AG08396 (cell line): ENCODE results near the gene PDZD2.
"Not testable (repeated sequence)": the region's sequence is repeated elsewhere in the genome, so short reads cannot be mapped to it uniquely, and the experiment has no call there.

Experiments
- DNase-seq: peaks from one replicate; pipeline ENCODE4 v3.0.0; 2012; ENCODE audit warnings: low spot score, mixed read lengths

The PDZD2 gene

DNA sequence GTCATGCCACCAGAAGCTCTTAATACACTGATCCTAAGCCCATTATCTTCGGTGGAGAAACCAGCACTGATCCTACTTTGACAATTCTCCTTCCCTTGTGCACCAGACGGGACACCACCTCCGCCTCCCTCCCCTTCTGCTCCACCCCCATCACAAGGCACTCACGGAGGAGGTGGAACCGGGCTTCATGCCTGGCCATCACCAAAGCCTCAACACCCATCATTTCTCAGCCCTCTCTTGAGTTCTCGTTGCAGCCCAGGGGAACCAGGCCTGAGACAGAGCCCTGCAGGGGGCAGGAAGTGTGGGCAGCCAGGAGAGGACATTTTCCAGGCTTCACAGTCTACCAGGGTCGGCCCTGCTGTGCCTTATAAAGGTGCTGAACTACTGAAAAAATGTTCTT, 374.7 kb downstream of the PDZD2 start:
- no peak for DNase-seq

GRCh38 chr5:32014096-32014745, 375.3 kb downstream of the PDZD2 start:
- no peak for DNase-seq

DNA sequence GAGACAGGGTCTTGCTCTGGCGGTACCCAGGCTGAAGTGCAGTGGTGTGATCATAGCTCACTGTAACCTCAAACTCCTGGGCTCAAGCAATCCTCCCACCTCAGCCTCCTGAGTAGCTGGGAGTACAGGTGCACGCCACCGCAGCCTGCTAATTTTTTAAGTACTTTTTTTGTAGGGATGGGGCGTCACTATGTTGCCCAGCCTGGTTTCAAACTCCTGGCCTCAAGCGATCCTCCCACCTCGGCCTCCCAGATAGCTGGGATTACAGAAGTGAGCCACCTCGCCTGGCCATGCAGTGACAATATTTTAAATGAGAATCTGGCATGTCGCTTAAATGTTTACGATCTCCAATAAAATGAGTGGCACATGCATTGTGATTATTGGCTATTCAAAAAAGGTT, 376.3 kb downstream of the PDZD2 start:
- not testable (repeated sequence) for DNase-seq

- peak; percentile 16 for DNase-seq
These were observed 378.9 kb downstream of the PDZD2 start for GRCh38 chr5:32017692-32018367.

- no peak for DNase-seq
These were observed 379.8 kb downstream of the PDZD2 start for GRCh38 chr5:32018476-32019436.

- no peak for DNase-seq
These were observed 381.3 kb downstream of the PDZD2 start for GRCh38 chr5:32020271-32020670.

DNA sequence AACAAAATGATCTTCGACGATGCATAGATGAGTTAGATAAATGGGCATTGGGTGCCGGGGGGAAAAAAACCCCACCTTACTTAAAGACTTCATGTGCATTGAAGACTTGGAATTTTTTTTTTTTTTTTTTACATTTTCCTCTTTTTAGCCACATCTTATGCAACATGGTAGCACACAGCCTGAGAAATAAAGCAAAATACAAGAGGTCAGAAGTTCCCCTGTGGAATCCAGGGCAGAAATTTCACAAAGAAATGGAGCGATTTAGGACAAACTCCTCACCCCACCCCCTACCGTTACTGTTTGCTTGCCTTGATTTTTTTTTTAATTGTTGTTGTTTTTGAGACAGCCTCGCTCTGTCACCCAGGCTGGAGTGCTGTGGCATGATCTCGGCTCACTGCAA, 382.0 kb downstream of the PDZD2 start:
- DNase-seq, result no peak

DNA sequence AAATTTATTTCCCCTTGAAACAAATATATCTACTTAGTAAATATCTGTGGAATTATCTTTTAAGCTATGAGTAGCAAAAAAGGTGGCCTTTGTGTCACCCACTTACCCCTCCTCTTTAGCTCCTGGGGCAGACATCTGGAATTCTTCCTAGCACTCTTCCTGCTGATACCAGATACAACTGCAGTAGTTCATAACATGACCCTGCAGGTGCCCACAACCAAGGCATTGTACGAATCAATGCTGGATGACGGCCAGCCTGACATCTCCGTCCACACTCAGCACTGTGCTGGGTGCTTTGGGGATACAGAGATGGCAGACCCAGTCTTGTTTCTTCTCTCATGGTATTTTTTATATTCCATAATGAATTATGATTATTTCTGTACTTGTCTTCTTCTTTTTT, 382.8 kb downstream of the PDZD2 start:
- no peak for DNase-seq

- no peak for DNase-seq
These were observed 383.7 kb downstream of the PDZD2 start for GRCh38 chr5:32022638-32023037.

DNA sequence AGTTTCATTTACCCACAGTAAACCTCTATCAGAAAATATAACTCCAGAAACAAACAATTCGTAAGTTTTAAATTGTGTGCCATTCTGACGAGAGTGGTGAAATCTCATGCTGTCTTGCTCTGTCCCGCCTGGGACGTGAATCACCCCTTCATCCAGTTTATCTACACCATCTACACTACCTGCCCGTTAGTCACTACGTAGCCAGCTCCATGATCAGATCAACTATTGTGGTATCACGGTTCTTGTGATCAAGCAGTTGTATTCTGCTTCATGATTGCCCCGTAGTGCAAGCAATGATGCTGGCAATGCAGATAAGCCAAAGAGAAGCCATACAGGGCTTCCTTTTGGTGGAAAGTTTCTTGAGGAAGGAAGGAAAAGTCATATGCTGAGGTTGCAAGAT, 384.9 kb downstream of the PDZD2 start:
- no peak for DNase-seq

DNA sequence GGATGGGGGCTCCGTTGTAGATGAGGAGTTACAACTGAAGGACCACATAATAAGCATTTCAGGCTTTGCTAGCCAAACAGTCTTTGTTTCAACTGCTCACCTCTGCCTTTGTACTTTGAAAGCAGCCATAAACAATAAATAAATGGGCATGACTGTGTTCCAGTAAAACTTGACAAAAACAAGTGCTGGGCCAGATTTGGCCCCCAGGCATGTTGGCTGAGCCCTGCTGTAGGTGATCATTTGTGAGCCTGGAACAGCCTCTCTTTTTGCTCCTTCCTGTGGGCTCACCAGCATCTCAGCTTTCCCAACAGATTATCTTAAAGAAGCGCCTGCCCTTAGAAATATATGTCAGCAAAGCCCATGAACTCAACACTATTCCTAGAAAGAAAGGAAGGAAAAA, 385.8 kb downstream of the PDZD2 start:
- DNase-seq, result no peak

- no peak for DNase-seq
These were observed 388.3 kb downstream of the PDZD2 start for GRCh38 chr5:32027093-32027716.

GRCh38 chr5:32027717-32028458, 389.0 kb downstream of the PDZD2 start:
- peak; percentile 79 for DNase-seq

DNA sequence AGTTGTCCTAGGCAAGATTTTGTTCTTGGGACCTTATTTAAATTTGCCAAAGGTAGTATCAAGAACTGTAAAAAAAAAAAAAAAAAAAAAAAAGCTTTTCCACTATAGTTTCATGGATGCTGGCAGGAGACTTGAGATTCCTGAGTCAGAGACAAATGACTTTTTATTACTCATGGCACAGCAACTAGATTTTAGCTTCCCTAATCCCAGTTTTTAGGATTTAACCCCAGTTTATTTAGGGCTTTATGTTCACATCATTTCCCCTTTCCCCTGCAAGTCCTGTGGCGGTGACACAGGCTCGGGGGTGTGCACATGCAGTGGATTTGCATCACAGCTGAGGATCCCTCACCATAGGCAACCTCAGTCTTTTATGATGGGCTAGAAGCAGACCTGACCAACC, 390.3 kb downstream of the PDZD2 start:
- no peak for DNase-seq

GRCh38 chr5:32029781-32030180, 390.9 kb downstream of the PDZD2 start:
- DNase-seq, result no peak

DNA sequence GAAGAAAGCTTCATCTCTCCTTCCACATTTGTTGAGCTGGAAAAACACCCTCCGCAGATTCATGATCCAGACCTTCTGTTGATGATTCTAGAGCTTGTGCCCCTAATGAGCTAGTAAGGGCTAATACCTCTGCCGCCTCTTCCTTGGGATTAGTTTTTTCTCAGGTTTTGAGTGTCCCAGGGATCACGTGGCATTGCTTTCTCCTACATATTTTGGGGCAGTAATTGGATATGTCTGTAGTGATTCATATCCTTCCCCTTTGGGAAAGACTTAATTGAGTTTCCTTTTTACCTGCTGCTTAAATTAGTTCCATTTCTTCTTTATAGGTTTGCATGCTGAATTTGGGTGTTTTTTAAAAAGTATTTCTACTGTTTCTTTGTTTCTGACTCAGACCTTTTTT, 391.3 kb downstream of the PDZD2 start:
- DNase-seq, result no peak

DNA sequence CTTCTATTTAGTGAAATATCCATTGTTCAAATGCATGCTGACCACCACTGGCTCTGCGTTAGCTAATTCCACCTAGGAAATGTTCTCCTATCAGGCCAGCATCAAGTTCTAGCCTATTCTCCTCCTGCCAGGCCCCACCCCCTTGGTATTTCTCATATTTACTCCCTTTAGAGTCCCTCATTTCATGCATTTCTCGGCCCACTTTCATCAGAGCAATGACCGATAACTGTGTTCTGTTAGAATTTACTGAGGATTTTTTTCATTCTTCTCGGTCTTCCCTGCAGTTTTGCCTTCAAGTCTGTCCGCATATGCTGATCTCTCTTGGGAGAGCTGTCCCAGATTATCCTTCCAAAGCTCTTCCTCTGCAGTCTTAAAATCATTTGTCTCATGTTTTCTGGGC, 391.8 kb downstream of the PDZD2 start:
- no peak for DNase-seq

DNA sequence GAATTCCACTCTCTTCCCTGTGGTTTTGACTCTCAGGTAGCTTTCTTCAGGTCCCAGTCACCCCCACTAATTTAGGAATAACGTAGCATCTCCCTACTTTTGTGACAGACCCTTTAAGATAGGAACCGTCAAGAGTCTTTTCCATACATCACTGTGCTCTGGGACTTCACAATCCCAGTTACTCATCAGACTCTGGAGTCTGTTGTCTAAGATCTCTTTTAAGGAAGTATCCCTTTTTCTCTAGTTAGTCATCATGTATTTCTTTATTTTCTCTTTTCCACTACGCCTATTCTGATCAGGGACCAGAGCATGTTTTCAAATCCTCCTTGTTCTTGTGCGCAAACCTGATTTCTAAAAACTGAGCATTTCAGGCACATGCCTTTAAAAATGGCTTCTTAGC, 392.2 kb downstream of the PDZD2 start:
- DNase-seq, result no peak

- DNase-seq, result no peak
These were observed 399.6 kb downstream of the PDZD2 start for GRCh38 chr5:32038523-32038922.

DNA sequence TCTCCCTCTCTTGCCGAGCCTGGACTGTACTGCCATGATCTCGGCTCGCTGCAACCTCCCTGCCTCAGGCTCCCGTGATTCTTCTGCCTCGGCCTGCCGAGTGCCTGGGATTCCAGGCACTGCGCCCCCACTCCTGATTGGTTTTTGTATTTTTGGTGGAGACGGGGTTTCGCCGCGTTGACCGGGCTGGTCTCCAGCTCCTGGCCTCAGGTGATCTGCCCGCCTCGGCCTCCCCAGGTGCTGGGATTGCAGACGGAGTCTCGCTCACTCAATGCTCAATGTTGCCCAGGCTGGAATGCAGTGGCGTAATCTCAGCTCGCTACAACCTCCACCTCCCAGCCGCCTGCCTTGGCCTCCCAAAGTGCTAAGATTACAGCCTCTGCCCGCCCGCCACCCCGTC, 400.2 kb downstream of the PDZD2 start:
- not testable (repeated sequence) for DNase-seq

DNA sequence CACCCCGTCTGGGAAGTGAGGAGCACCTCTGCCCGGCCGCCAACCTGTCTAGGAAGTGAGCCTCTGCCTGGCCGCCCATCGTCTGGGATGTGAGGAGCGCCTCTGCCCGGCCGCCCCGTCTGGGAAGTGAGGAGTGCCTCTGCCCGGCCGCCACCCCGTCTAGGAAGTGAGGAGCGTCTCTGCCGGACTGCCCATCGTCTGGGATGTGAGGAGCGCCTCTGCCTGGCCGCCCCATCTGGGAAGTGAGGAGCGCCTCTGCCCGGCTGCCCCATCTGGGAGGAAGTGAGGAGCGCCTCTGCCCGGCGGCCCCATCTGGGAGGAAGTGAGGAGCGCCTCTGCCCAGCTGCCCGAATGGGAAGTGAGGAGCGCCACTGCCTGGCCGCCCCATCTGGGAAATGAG, 400.7 kb downstream of the PDZD2 start:
- not testable (repeated sequence) for DNase-seq
